Measurements from ENCODE around the gene SCPEP1.

Gene SCPEP1

DNA sequence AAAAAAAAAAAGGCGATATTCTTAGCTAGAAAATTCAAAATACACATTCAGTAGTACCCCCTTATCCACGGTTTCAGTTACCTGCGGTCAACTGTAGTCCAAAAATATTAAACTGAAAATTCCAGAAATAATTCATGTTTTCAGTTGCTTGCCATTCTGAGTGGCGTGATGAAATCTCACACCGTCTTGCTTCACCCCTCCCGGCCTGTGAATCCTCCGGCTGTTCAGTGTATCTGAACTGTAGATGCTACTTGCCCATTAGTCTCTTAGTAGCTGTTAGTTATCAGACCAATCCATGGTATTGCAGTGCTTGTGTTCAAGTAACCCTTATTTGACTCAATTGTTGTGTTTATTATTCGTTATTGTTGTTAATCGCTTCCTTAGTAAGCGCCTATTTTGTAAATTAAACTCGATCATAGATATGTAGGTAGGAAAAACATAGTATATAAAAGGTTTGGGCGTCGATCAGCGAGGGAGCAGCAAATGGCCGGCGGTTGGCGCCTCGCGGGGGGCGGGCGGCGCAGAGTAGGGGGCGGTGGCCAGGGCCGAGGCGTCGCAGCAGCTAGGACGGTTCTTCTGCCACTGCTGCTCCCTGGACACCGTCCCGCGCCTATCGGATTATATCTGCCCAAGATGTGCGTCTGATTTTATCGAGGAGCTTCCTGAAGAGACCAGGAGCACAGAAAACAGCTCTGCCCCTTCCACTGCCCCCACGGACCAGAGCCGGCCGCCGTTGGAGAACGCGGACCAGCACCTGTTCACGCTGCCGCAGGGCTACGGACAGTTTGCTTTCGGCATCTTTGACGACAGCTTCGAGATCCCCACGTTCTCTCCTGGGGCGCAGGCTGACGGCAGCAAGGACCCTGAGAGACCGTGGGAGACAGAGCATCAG is 67.3 kb downstream of the SCPEP1 start:
- peak in 2 of 3 donors; percentile 26 to 28 for DNase-seq

DNA sequence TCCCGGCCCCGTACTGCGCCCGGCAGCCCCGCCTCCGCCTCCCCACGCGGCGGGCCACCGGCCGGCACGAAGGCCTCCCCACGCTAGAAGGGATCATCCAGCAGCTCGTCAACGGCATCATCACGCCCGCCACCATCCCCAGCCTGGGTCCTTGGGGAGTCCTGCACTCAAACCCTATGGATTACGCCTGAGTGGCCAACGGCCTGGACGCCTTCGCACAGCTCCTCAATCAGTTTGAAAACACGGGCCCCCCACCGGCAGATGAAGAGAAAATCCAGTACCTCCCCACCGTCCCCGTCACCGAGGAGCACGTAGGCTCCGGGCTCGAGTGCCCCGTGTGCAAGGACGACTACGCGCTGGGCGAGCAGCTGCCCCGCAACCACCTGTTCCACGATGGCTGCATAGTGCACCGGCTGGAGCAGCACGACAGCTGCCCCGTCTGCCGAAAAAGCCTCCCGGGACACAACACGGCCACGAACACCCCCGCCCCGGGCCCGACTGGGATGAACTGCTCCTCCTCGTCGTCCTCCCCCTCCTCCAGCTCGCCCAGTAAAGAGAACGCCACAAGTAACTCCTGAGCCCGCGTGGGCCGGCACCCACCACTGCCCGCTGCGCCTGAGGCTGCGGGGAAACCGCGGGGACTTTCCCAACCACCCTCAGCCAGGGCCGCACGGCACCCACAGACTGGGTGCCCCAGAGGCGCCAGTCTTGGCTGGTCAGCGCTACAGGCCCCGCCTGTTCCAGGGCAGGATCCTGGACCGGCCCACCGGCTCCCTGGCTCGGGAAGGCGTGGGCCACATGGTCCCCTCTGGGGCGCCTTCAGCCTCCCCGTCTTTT is 68.2 kb downstream of the SCPEP1 start:
- peak; percentile 89 to 97 (median 94) for DNase-seq

DNA sequence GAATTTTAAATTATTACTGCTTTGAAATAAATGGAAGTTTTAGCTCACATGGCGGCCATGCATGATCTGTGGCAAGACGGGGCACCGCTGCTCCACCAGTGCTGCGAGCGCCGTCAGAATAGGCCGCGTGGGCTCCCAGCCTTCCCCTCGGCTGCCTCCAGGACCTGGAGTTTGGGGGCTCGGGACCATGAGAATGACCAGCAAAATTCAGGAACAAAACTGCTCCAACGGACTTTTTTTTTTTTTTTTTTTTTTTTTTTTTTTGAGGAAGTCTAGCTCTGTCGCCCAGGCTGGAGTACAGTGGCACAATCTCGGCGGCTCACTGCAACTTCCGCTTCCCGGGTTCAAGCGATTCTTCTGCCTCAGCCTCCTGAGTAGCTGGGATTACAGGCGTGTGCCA is 68.8 kb downstream of the SCPEP1 start:
- DNase-seq = peak; percentile 68 to 71 (median 71)

DNA sequence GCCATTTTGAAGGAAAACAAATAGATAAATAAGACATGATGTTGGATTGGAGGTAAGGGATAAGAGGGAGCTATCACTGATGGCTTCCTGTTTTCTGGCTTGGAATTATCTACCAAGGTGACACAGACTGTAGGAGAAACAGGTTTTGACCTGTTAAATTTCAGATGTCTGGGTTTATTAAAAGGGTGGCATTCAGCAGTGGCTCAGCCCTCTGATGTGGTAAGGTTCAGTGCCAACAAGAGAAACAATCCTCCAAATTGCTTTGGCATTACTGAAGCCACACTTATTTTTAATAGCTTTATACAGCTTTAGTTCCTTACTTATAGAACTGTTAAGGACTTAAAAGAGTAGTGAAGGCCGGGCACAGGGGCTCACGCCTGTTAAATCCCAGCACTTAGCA is 70.2 kb downstream of the SCPEP1 start:
- no peak for DNase-seq

GRCh38 chr17:57050306-57050705 is 72.4 kb downstream of the SCPEP1 start:
- DNase-seq = peak; percentile 20 to 23 (median 22)

GRCh38 chr17:57051886-57052361 is 74.0 kb downstream of the SCPEP1 start:
- DNase-seq = no peak

Measured in suppressor macrophage treated with lipopolysaccharide for 1 hour (primary cell).